ENCODE measurements around the gene SMYD3. TPM values are rescaled to one million over a fixed set of nuclear protein-coding genes. Genes with fewer than 3 reads are reported as not detected.

Gene SMYD3
- polyA plus RNA-seq, 2 of the 4 experiments (the other 2 are of a cell fraction) = 18.2 to 35.2 TPM

GRCh38 chr1:245832771-245833527, 674.1 kb downstream of the SMYD3 start:
- POLR2A ChIA-PET = no interaction called here
- FAIRE-seq (no peak), ATAC-seq (no peak), DNase-seq (ENCODE audit: low read depth in 1 of 2, low spot score in 1 of 2) (no peak)
- TF ChIP-seq JUNB (IDR thresholded peaks at IDR 0.05) (no peak), MAZ (IDR thresholded peaks at IDR 0.05; ENCODE audit: borderline replicate concordance, low read depth, low read length) (no peak), CHD2 (IDR thresholded peaks at IDR 0.05; ENCODE audit: low read length, partially characterized antibody) (no peak), ZC3H11A (IDR thresholded peaks at IDR 0.05) (no peak), EP300 (IDR thresholded peaks at IDR 0.05) (no peak), EHF (CRISPR knock-in tag; IDR thresholded peaks at IDR 0.05) (no peak), E2F6 (IDR thresholded peaks at IDR 0.05; ENCODE audit: borderline replicate concordance, low read depth) (no peak), RNF2 (IDR thresholded peaks at IDR 0.05; ENCODE audit: borderline replicate concordance, low read depth) (no peak)
- no peak overlapping the region for H3K4me3 ChIP-seq
- H3K27ac ChIP-seq = no peak overlapping the region
- 86% methylated on average over 7 of the region's 7 CpGs for WGBS (ENCODE audit: missing lambda C conversion rate)
- H3K9me3 ChIP-seq = no peaks in the 10 kb centered on the region
- CTCF ChIA-PET = no interaction called here
- no peak overlapping the region for H3K4me2 ChIP-seq
- H3K4me1 ChIP-seq = no peaks in the 10 kb centered on the region

- POLR2A ChIA-PET = no interaction called here
- H3K4me2 ChIP-seq = no peak overlapping the region
- H3K4me1 ChIP-seq = no peaks in the 10 kb centered on the region
- H3K27ac ChIP-seq = no peak overlapping the region
- H3K9me3 ChIP-seq = no peaks in the 10 kb centered on the region
- H3K4me3 ChIP-seq = no peak overlapping the region
- no peak for ATAC-seq
- DNase-seq (ENCODE audit: low read depth in 1 of 2, low spot score in 1 of 2) = no peak
- CTCF ChIA-PET = no interaction called here
- no peak for TF ChIP-seq GATA3 (IDR thresholded peaks at IDR 0.05; ENCODE audit: borderline replicate concordance)
- TF ChIP-seq NFE2L2 (conservative IDR thresholded peaks at IDR 0.05; ENCODE audit: low read length) = no peak
- no peak for TF ChIP-seq NR3C1 (IDR thresholded peaks at IDR 0.05)
- TF ChIP-seq POLR2AphosphoS2 (conservative IDR thresholded peaks at IDR 0.05; ENCODE audit: low read length) = no peak
- TF ChIP-seq FOSB (CRISPR knock-in tag; IDR thresholded peaks at IDR 0.05) = no peak
- TF ChIP-seq ZC3H11A (IDR thresholded peaks at IDR 0.05) = no peak
- 77% methylated on average over 9 of the region's 9 CpGs for WGBS (ENCODE audit: missing lambda C conversion rate)
- no peak for FAIRE-seq
Observed at GRCh38 chr1:245831518-245831917, 675.6 kb downstream of the SMYD3 start.

GRCh38 chr1:245829826-245830225, 677.3 kb downstream of the SMYD3 start:
- CTCF ChIA-PET = no interaction called here
- H3K4me1 ChIP-seq = no peaks in the 10 kb centered on the region
- no peak overlapping the region for H3K4me2 ChIP-seq
- TF ChIP-seq MAX (IDR thresholded peaks at IDR 0.05) (no peak), RFX5 (IDR thresholded peaks at IDR 0.05) (no peak), FOXS1 (CRISPR knock-in tag; IDR thresholded peaks at IDR 0.05) (no peak), MYC (IDR thresholded peaks at IDR 0.05; ENCODE audit: borderline replicate concordance, low read length) (no peak), EP300 (IDR thresholded peaks at IDR 0.05) (no peak), E2F6 (IDR thresholded peaks at IDR 0.05; ENCODE audit: borderline replicate concordance, low read depth) (no peak), RARB (CRISPR knock-in tag; IDR thresholded peaks at IDR 0.05) (no peak)
- ATAC-seq = no peak
- no peak for FAIRE-seq
- no peak overlapping the region for H3K4me3 ChIP-seq
- no peak for DNase-seq (ENCODE audit: low read depth in 1 of 2, low spot score in 1 of 2)
- POLR2A ChIA-PET = no interaction called here
- H3K27ac ChIP-seq = no peak overlapping the region
- H3K9me3 ChIP-seq = no peaks in the 10 kb centered on the region

GRCh38 chr1:245829194-245829593, 677.9 kb downstream of the SMYD3 start:
- no peak overlapping the region for H3K4me2 ChIP-seq
- no peak overlapping the region for H3K27ac ChIP-seq
- H3K4me1 ChIP-seq = no peaks in the 10 kb centered on the region
- ChIA-PET CTCF (no interaction called here), POLR2A (no interaction called here)
- WGBS (ENCODE audit: missing lambda C conversion rate) = 79% methylated on average over 3 of the region's 3 CpGs
- H3K9me3 ChIP-seq = no peaks in the 10 kb centered on the region
- DNase-seq (ENCODE audit: low read depth in 1 of 2, low spot score in 1 of 2) (no peak), FAIRE-seq (no peak), ATAC-seq (no peak)
- no peak overlapping the region for H3K4me3 ChIP-seq
- TF ChIP-seq FOXS1 (CRISPR knock-in tag; IDR thresholded peaks at IDR 0.05) (no peak), ZNF302 (CRISPR knock-in tag; IDR thresholded peaks at IDR 0.05) (no peak), CBX8 (IDR thresholded peaks at IDR 0.05) (no peak), PBX3 (IDR thresholded peaks at IDR 0.05) (no peak), EP300 (IDR thresholded peaks at IDR 0.05) (no peak), RNF2 (IDR thresholded peaks at IDR 0.05; ENCODE audit: borderline replicate concordance, low read depth) (no peak), TFCP2L1 (CRISPR knock-in tag; IDR thresholded peaks at IDR 0.05) (no peak), NFE2L2 (conservative IDR thresholded peaks at IDR 0.05; ENCODE audit: low read length) (no peak), TP53 (CRISPR knock-in tag; IDR thresholded peaks at IDR 0.05) (no peak), KDM1A (IDR thresholded peaks at IDR 0.05; ENCODE audit: low read depth) (no peak), ESRRA (IDR thresholded peaks at IDR 0.05; ENCODE audit: borderline replicate concordance, low read length) (no peak), NR3C1 (IDR thresholded peaks at IDR 0.05) (no peak), ZFP36 (IDR thresholded peaks at IDR 0.05; ENCODE audit: borderline replicate concordance, partially characterized antibody) (no peak), ATOH8 (CRISPR knock-in tag; IDR thresholded peaks at IDR 0.05; ENCODE audit: low read depth) (no peak), GATA3 (IDR thresholded peaks at IDR 0.05; ENCODE audit: borderline replicate concordance) (no peak), HOXB5 (CRISPR knock-in tag; IDR thresholded peaks at IDR 0.05) (no peak)
